Neural cell (in vitro differentiated cells): ENCODE measurements around the gene TLR9.

Source experiments
- CTCF ChIP-seq: fragments of 450-650 bp; IDR thresholded peaks from 2 replicates; pipeline ENCODE4 v1.5.1; 2014; ENCODE audit warnings: antibody characterized with exemption, mild to moderate bottlenecking, moderate library complexity; ENCODE audit not compliant: poor library complexity, severe bottlenecking
- EP300 ChIP-seq: fragments of 450-650 bp; conservative IDR thresholded peaks from 2 replicates; pipeline ENCODE4 v1.6.1; 2014; ENCODE audit warnings: antibody characterized with exemption, mild to moderate bottlenecking, moderate library complexity; ENCODE audit not compliant: poor library complexity, severe bottlenecking
- EZH2 ChIP-seq: fragments of 200-600, 300-800 bp; shearing (Covaris generic), sonication (generic); IDR thresholded peaks from 2 replicates; pipeline ENCODE4 v1.6.1; 2014; ENCODE audit warnings: antibody characterized with exemption, low read length, borderline replicate concordance, mild to moderate bottlenecking; ENCODE audit not compliant: insufficient read depth, poor library complexity, severe bottlenecking
- POLR2AphosphoS5 ChIP-seq: IDR thresholded peaks from 2 replicates; pipeline ENCODE4 v1.6.1; 2012
- RAD21 ChIP-seq: fragments of 450-650 bp; conservative IDR thresholded peaks from 2 replicates; pipeline ENCODE4 v1.6.1; 2014; ENCODE audit warnings: antibody characterized with exemption, mild to moderate bottlenecking, moderate library complexity

- no peak for TF ChIP-seq EP300
- TF ChIP-seq CTCF: no peak
- no peak for TF ChIP-seq EZH2
- TF ChIP-seq RAD21: no peak
- no peak for TF ChIP-seq POLR2AphosphoS5
Measured at GRCh38 chr3:52259448-52259847, 34.0 kb upstream of the TLR9 start.
